ENCODE measurements around the gene HEBP2.

Gene HEBP2

GRCh38 chr6:138454981-138455706 lies 51.1 kb downstream of the HEBP2 start:
- no peak for DNase-seq (ENCODE audit: low spot score)

- DNase-seq (ENCODE audit: low spot score): no peak
These were observed 51.9 kb downstream of the HEBP2 start for GRCh38 chr6:138455746-138456400.

GRCh38 chr6:138456401-138456790 lies 52.4 kb downstream of the HEBP2 start:
- DNase-seq (ENCODE audit: low spot score): no peak

- DNase-seq (ENCODE audit: low spot score): no peak
These were observed 57.6 kb downstream of the HEBP2 start for GRCh38 chr6:138461647-138462046.

- DNase-seq (ENCODE audit: low spot score): no peak
These were observed 60.1 kb downstream of the HEBP2 start for GRCh38 chr6:138464085-138464484.

GRCh38 chr6:138465007-138465645 lies 61.1 kb downstream of the HEBP2 start:
- DNase-seq (ENCODE audit: low spot score): no peak

GRCh38 chr6:138467901-138468300 lies 63.9 kb downstream of the HEBP2 start:
- DNase-seq (ENCODE audit: low spot score): no peak

GRCh38 chr6:138468320-138469015 lies 64.4 kb downstream of the HEBP2 start:
- DNase-seq (ENCODE audit: low spot score): no peak
